ENCODE measurements around the gene PLEKHJ1. TPM values are rescaled to one million over a fixed set of nuclear protein-coding genes. Genes with fewer than 3 reads are reported as not detected.

The PLEKHJ1 gene
- total and polyA plus RNA-seq, 2 of the 13 experiments (the other 11 are each of a cell fraction or from before 2014, with no cell fraction given): 70.5 to 130 TPM

GRCh38 chr19:2224754-2225349 is 11.3 kb downstream of the PLEKHJ1 start:
- in situ Hi-C loops (cut with HindIII; ENCODE audit: extremely low pct_ligation_motif_present, low pct_unique_long_range_greater_than_20kb): no loop called here
- intact Hi-C loops (cut with micrococcal nuclease; ENCODE audit: unreplicated experiment): no loop called here
- ChIA-PET CTCF (ENCODE audit: low intra/inter-chr PET ratio, low total read pairs) (no interaction called here), POLR2A (no interaction called here)
- H3K4me2 ChIP-seq (ENCODE audit: low read depth, low read length): no peak overlapping the region
- ATAC-seq (no peak), DNase-seq (ENCODE audit: low spot score) (no peak), FAIRE-seq (no peak)
- no peaks in the 10 kb centered on the region for H3K79me2 ChIP-seq (ENCODE audit: insufficient read depth, low read length)
- H3K4me3 ChIP-seq (replicated peaks in 1 of 3; ENCODE audit: insufficient read depth in 1 of 3, low read depth in 2 of 3, low read length in 3 of 3): no peak overlapping the region
- no peak overlapping the region for H2AFZ ChIP-seq (ENCODE audit: low read length)
- WGBS (ENCODE audit: low lambda C conversion rate): 98% methylated on average over 13 of the region's 13 CpGs
- no peaks in the 10 kb centered on the region for H4K20me1 ChIP-seq (ENCODE audit: insufficient read depth, low read length)
- H3K9me3 ChIP-seq (ENCODE audit: low read length): no peaks in the 10 kb centered on the region
- no TSS peak for BruUV-seq (replicated peaks)
- H3K27ac ChIP-seq (ENCODE audit: extremely low read length, insufficient read depth, low read length): no peak overlapping the region
- no peaks in the 10 kb centered on the region for H3K27me3 ChIP-seq (ENCODE audit: control insufficient read depth in 1 of 2, insufficient read depth in 2 of 2, low read length in 2 of 2)
- no peak overlapping the region for H3K9ac ChIP-seq (ENCODE audit: insufficient read depth, low read depth, low read length)
- H3K36me3 ChIP-seq (replicated peaks in 1 of 2; ENCODE audit: control insufficient read depth in 1 of 2, insufficient read depth in 2 of 2, low read length in 2 of 2): peaks cover 31 to 61% of the 10 kb centered on the region in 2 experiments; a peak in 4 of 5 replicates
- TF ChIP-seq ZBTB10 (CRISPR knock-in tag; IDR thresholded peaks at IDR 0.05; ENCODE audit: borderline replicate concordance) (no peak), ZBTB4 (CRISPR knock-in tag; IDR thresholded peaks at IDR 0.05; ENCODE audit: borderline replicate concordance) (no peak), ATF7 (IDR thresholded peaks at IDR 0.05) (no peak), ATF7 (CRISPR knock-in tag; IDR thresholded peaks at IDR 0.05) (no peak), FOXM1 (CRISPR knock-in tag; IDR thresholded peaks at IDR 0.05) (no peak), TARDBP (CRISPR knock-in tag; IDR thresholded peaks at IDR 0.05) (no peak), ZNF333 (CRISPR knock-in tag; IDR thresholded peaks at IDR 0.05; ENCODE audit: borderline replicate concordance) (no peak), CREM (IDR thresholded peaks at IDR 0.05) (no peak), CREM (CRISPR knock-in tag; IDR thresholded peaks at IDR 0.05) (no peak), HMGXB3 (CRISPR knock-in tag; IDR thresholded peaks at IDR 0.05; ENCODE audit: borderline replicate concordance) (no peak), CHD4 (IDR thresholded peaks at IDR 0.05; ENCODE audit: borderline replicate concordance, low read length) (no peak)
- no peaks in the 10 kb centered on the region for H3K4me1 ChIP-seq (ENCODE audit: insufficient read depth, low read length)
